Measurements from ENCODE around the gene FUT8. TPM values are rescaled to one million over a fixed set of nuclear protein-coding genes. Genes with fewer than 3 reads are reported as not detected.

FUT8 gene
- total RNA-seq, 1 experiment from 2014 or later, result 42.3 TPM

GRCh38 chr14:65769151-65769550 is 356.6 kb downstream of the FUT8 start (continued):
- no peak for TF ChIP-seq MAX (IDR thresholded peaks at IDR 0.05)
- no peak for TF ChIP-seq JUND (IDR thresholded peaks at IDR 0.05)
- TF ChIP-seq RAD21 (IDR thresholded peaks at IDR 0.05; ENCODE audit: low read depth), result no peak
- TF ChIP-seq POLR2AphosphoS5 (IDR thresholded peaks at IDR 0.05; ENCODE audit: low read depth, low read length), result no peak
- no peak for TF ChIP-seq FOSL1 (IDR thresholded peaks at IDR 0.05; ENCODE audit: low read depth)
- no peak for TF ChIP-seq POLR2A (IDR thresholded peaks at IDR 0.05; ENCODE audit: borderline replicate concordance, extremely low read depth, insufficient read depth, insufficient read length)
- TF ChIP-seq SRF (IDR thresholded peaks at IDR 0.05; ENCODE audit: low read depth), result no peak
- TF ChIP-seq TCF7L2 (IDR thresholded peaks at IDR 0.05; ENCODE audit: borderline replicate concordance, extremely low read depth, insufficient read depth, insufficient read length), result no peak
- TF ChIP-seq CBX3 (IDR thresholded peaks at IDR 0.05; ENCODE audit: low read depth), result no peak

GRCh38 chr14:65770681-65771080 is 358.2 kb downstream of the FUT8 start:
- no peaks in the 10 kb centered on the region for H3K79me2 ChIP-seq (ENCODE audit: insufficient read depth, low read length)
- intact Hi-C loops (cut with micrococcal nuclease), result no loop called here
- no peak overlapping the region for H3K9ac ChIP-seq (ENCODE audit: low read length)
- no peak overlapping the region for H3K4me3 ChIP-seq (replicated peaks in 1 of 2; ENCODE audit: low read depth in 1 of 2, low read length in 2 of 2)
- DNase-seq (ENCODE audit: low read depth, low spot score) (no peak), ATAC-seq (no peak)
- CTCF ChIA-PET, result no interaction called here
- H3K9me2 ChIP-seq (ENCODE audit: insufficient read depth), result no peaks in the 10 kb centered on the region
- H3K9me3 ChIP-seq (ENCODE audit: control insufficient read depth in 1 of 2, insufficient read depth in 1 of 2, low read depth in 1 of 2, low read length in 2 of 2), result no peaks in the 10 kb centered on the region
- no peak overlapping the region for H3K4me2 ChIP-seq (ENCODE audit: low read length)
- no peaks in the 10 kb centered on the region for H4K20me1 ChIP-seq (ENCODE audit: insufficient read depth)
- no peaks in the 10 kb centered on the region for H3K4me1 ChIP-seq (ENCODE audit: control insufficient read depth in 1 of 2, insufficient read depth in 2 of 2, low read length in 2 of 2)
- no peaks in the 10 kb centered on the region for H3K27me3 ChIP-seq (ENCODE audit: insufficient read depth, low read length)
- H2AFZ ChIP-seq (ENCODE audit: low read depth, low read length, poor library complexity, severe bottlenecking), result no peak overlapping the region
- no peaks in the 10 kb centered on the region for H3K36me3 ChIP-seq (ENCODE audit: control insufficient read depth in 1 of 2, insufficient read depth in 2 of 2, low read length in 2 of 2)
- POLR2A ChIA-PET, result no interaction called here
- no peak overlapping the region for H3K27ac ChIP-seq (ENCODE audit: low read depth, low read length)
- TF ChIP-seq ZFX (IDR thresholded peaks at IDR 0.05), result no peak
- TF ChIP-seq MAX (IDR thresholded peaks at IDR 0.05), result no peak
- TF ChIP-seq RAD21 (IDR thresholded peaks at IDR 0.05; ENCODE audit: low read depth), result no peak
- no peak for TF ChIP-seq FOSL1 (IDR thresholded peaks at IDR 0.05; ENCODE audit: low read depth)
- no peak for TF ChIP-seq EGR1 (IDR thresholded peaks at IDR 0.05; ENCODE audit: low read depth)
- no peak for TF ChIP-seq ZBTB33 (IDR thresholded peaks at IDR 0.05; ENCODE audit: extremely low read depth, insufficient replicate concordance, low read length)
- TF ChIP-seq ELF1 (IDR thresholded peaks at IDR 0.05; ENCODE audit: borderline replicate concordance, low read depth), result no peak
- no peak for TF ChIP-seq REST (IDR thresholded peaks at IDR 0.05; ENCODE audit: low read depth)
- TF ChIP-seq TCF7L2 (IDR thresholded peaks at IDR 0.05; ENCODE audit: borderline replicate concordance, extremely low read depth, insufficient read depth, insufficient read length), result no peak
- no peak for TF ChIP-seq SIN3A (IDR thresholded peaks at IDR 0.05; ENCODE audit: low read depth)
- no peak for TF ChIP-seq EZH2phosphoT487 (IDR thresholded peaks at IDR 0.05; ENCODE audit: borderline replicate concordance)
- TF ChIP-seq SP1 (IDR thresholded peaks at IDR 0.05; ENCODE audit: low read depth), result no peak
- no peak for TF ChIP-seq POLR2A (IDR thresholded peaks at IDR 0.05; ENCODE audit: borderline replicate concordance, extremely low read depth, insufficient read depth, insufficient read length)
- no peak for TF ChIP-seq ATF3 (IDR thresholded peaks at IDR 0.05)
- RAD21 ChIA-PET (ENCODE audit: low non-redundant PET in 1 of 2, low total read pairs in 2 of 2, uncharacterized antibody in 2 of 2, unreplicated experiment in 2 of 2), result no interaction called here
- no TSS peak for BruUV-seq (replicated peaks)

All from HCT116 (cell line).